Astrocyte (in vitro differentiated cells and primary cell): Measurements from ENCODE around the gene TMED6. TPM values are rescaled to one million over a fixed set of nuclear protein-coding genes. Genes with fewer than 3 reads are reported as not detected.

Experiments
- DNase-seq: peaks from one replicate; pipeline ENCODE4 v3.0.0-alpha.2; 2010; ENCODE audit warnings: low read depth
- FAIRE-seq: peaks from 2 replicates; lab custom pipeline; 2011; peaks lifted over from hg19 to GRCh38; lab: Jason Lieb, UNC
- H2AFZ ChIP-seq: 2 replicates; pipeline ENCODE4 v1.6.0; 2012; ENCODE audit warnings: low read depth, low read length, inconsistent platforms
- H3K27ac ChIP-seq: 2 replicates; pipeline ENCODE4 v1.5.1; 2011; ENCODE audit warnings: low read depth, low read length, inconsistent platforms
- H3K27me3 ChIP-seq: 2 replicates; pipeline ENCODE4 v1.6.0; 2011; ENCODE audit warnings: low read length, inconsistent platforms; ENCODE audit not compliant: insufficient read depth
- H3K36me3 ChIP-seq: 2 replicates; pipeline ENCODE4 v1.5.1; 2011; ENCODE audit warnings: low read length, inconsistent platforms; ENCODE audit not compliant: insufficient read depth
- H3K4me1 ChIP-seq: 2 replicates; pipeline ENCODE4 v1.5.1; 2011; ENCODE audit warnings: low read length, inconsistent platforms; ENCODE audit not compliant: insufficient read depth
- H3K4me2 ChIP-seq: 2 replicates; pipeline ENCODE4 v1.6.0; 2012; ENCODE audit warnings: low read length, inconsistent platforms
- H3K4me3 ChIP-seq: 2 replicates; pipeline ENCODE4 v1.5.1; 2011; ENCODE audit warnings: low read depth, mild to moderate bottlenecking, low read length, inconsistent platforms; ENCODE audit not compliant: insufficient read depth
- H3K79me2 ChIP-seq: 2 replicates; pipeline ENCODE4 v1.6.0; 2012; ENCODE audit warnings: mild to moderate bottlenecking, low read length, inconsistent platforms; ENCODE audit not compliant: insufficient read depth
- H3K9ac ChIP-seq: 2 replicates; pipeline ENCODE4 v1.6.0; 2012; ENCODE audit warnings: mild to moderate bottlenecking, low read length, inconsistent platforms
- H3K9me3 ChIP-seq: 2 replicates; pipeline ENCODE4 v1.5.1; 2012; ENCODE audit warnings: low read depth, mild to moderate bottlenecking, low read length, inconsistent platforms; ENCODE audit not compliant: insufficient read depth
- H4K20me1 ChIP-seq: 2 replicates; pipeline ENCODE4 v1.6.0; 2012; ENCODE audit warnings: low read length, inconsistent platforms; ENCODE audit not compliant: insufficient read depth
- H3K27ac Mint-ChIP-seq: one replicate; pipeline ENCODE4 v1.8.0; 2021; ENCODE audit warnings: mild to moderate bottlenecking, mixed read lengths; ENCODE audit not compliant: unreplicated experiment
- H3K27me3 Mint-ChIP-seq: one replicate; pipeline ENCODE4 v1.8.0; 2021; ENCODE audit warnings: low read depth, mixed read lengths; ENCODE audit not compliant: unreplicated experiment
- H3K36me3 Mint-ChIP-seq: one replicate; pipeline ENCODE4 v1.8.0; 2021; ENCODE audit warnings: low read depth, mixed read lengths; ENCODE audit not compliant: unreplicated experiment
- H3K4me1 Mint-ChIP-seq: one replicate; pipeline ENCODE4 v1.8.0; 2021; ENCODE audit warnings: low read depth, mixed read lengths; ENCODE audit not compliant: unreplicated experiment
- H3K4me3 Mint-ChIP-seq: one replicate; pipeline ENCODE4 v1.8.0; 2021; ENCODE audit warnings: mild to moderate bottlenecking, moderate library complexity, mixed read lengths; ENCODE audit not compliant: unreplicated experiment
- H3K9me3 Mint-ChIP-seq: one replicate; pipeline ENCODE4 v1.8.0; 2021; ENCODE audit warnings: mild to moderate bottlenecking, mixed read lengths; ENCODE audit not compliant: unreplicated experiment
- CTCF ChIP-seq: IDR thresholded peaks from 2 replicates; pipeline ENCODE4 v1.5.1; 2011; ENCODE audit warnings: low read depth, mild to moderate bottlenecking, inconsistent platforms, low read length, moderate library complexity; ENCODE audit not compliant: insufficient read depth
- EZH2 ChIP-seq: IDR thresholded peaks from 2 replicates; pipeline ENCODE4 v1.6.1; 2012; ENCODE audit warnings: mild to moderate bottlenecking, low read length, inconsistent platforms; ENCODE audit not compliant: insufficient read depth
- total RNA-seq: library from RNA; stranded (reverse); gene quantifications from 2 replicates; pipeline ENCODE4 v1.2.1, GENCODE V29; 2021

The TMED6 gene
- total RNA-seq, 1 donor from 2014 or later: 0.64 TPM

GRCh38 chr16:69307856-69308255 lies 43.7 kb downstream of the TMED6 start:
- TF ChIP-seq CTCF (no peak), EZH2 (no peak)
- Histone ChIP-seq H3K79me2 (peaks cover 16% of the 10 kb centered on the region), H3K4me1 (peaks cover 12% of the 10 kb centered on the region), H3K9ac (no peak overlapping the region), H3K36me3 (peaks cover 6% of the 10 kb centered on the region), H3K4me3 (no peak overlapping the region), H4K20me1 (peaks cover 11% of the 10 kb centered on the region), H3K4me2 (no peak overlapping the region), H2AFZ (no peak overlapping the region), H3K27ac (no peak overlapping the region), H3K27me3 (no peaks in the 10 kb centered on the region), H3K9me3 (no peaks in the 10 kb centered on the region)
- Mint-ChIP-seq H3K4me3 (no peak overlapping the region), H3K36me3 (peaks cover 2% of the 10 kb centered on the region), H3K4me1 (no peaks in the 10 kb centered on the region), H3K9me3 (no peaks in the 10 kb centered on the region), H3K27me3 (no peaks in the 10 kb centered on the region), H3K27ac (no peak overlapping the region)
- FAIRE-seq (no peak), DNase-seq (no peak)

DNA sequence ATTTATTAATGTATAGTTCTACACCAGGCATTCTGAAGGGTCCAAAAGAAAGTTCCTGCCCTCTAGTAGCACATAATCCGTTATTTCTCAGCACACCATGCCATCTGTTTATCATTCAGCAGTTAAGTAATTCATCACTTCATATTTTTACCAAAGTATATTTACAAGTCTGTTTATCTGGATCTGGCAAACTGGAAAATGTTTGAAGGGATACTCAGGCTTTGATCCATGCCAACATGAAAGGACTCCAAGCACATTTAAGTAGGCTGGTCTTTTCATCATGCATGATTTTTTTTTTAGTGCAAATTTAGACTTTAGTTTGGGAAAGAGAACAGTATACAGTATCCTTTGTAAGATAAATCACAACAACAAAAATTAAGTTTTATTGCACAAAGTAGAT lies 44.5 kb downstream of the TMED6 start:
- Histone ChIP-seq H3K4me2 (no peak overlapping the region), H3K36me3 (peaks cover 6% of the 10 kb centered on the region), H3K27ac (no peak overlapping the region), H3K79me2 (peaks cover 9% of the 10 kb centered on the region), H3K4me1 (peaks cover 9% of the 10 kb centered on the region), H3K9ac (no peak overlapping the region), H3K4me3 (no peak overlapping the region), H3K27me3 (no peaks in the 10 kb centered on the region), H3K9me3 (no peaks in the 10 kb centered on the region), H4K20me1 (peaks cover 8% of the 10 kb centered on the region), H2AFZ (no peak overlapping the region)
- H3K4me1 Mint-ChIP-seq: no peaks in the 10 kb centered on the region
- no peaks in the 10 kb centered on the region for H3K27me3 Mint-ChIP-seq
- peaks cover 4% of the 10 kb centered on the region for H3K36me3 Mint-ChIP-seq
- no peak overlapping the region for H3K4me3 Mint-ChIP-seq
- no peak overlapping the region for H3K27ac Mint-ChIP-seq
- no peaks in the 10 kb centered on the region for H3K9me3 Mint-ChIP-seq
- TF ChIP-seq EZH2: no peak
- TF ChIP-seq CTCF: no peak
- no peak for DNase-seq
- no peak for FAIRE-seq

GRCh38 chr16:69306031-69306430 lies 45.6 kb downstream of the TMED6 start:
- FAIRE-seq: no peak
- Mint-ChIP-seq H3K9me3 (no peaks in the 10 kb centered on the region), H3K4me3 (no peak overlapping the region), H3K27me3 (no peaks in the 10 kb centered on the region), H3K27ac (no peak overlapping the region), H3K4me1 (no peaks in the 10 kb centered on the region), H3K36me3 (peaks cover 4% of the 10 kb centered on the region)
- no peak overlapping the region for H3K4me3 ChIP-seq
- H3K4me2 ChIP-seq: no peak overlapping the region
- H3K4me1 ChIP-seq: peaks cover 4% of the 10 kb centered on the region
- H3K36me3 ChIP-seq: peaks cover 6% of the 10 kb centered on the region
- no peak overlapping the region for H3K27ac ChIP-seq
- no peak overlapping the region for H3K9ac ChIP-seq
- H3K9me3 ChIP-seq: no peaks in the 10 kb centered on the region
- DNase-seq: no peak
- TF ChIP-seq CTCF (no peak), EZH2 (no peak)
- H3K27me3 ChIP-seq: no peaks in the 10 kb centered on the region
- H4K20me1 ChIP-seq: peaks cover 3% of the 10 kb centered on the region
- H2AFZ ChIP-seq: no peak overlapping the region
- no peaks in the 10 kb centered on the region for H3K79me2 ChIP-seq
